ENCODE data around the gene INPP5D. TPM values are rescaled to one million over a fixed set of nuclear protein-coding genes. Genes with fewer than 3 reads are reported as not detected.

The INPP5D gene
- total and polyA plus RNA-seq, 4 donors: 7.6 to 26.1 (median 25.3) TPM

- Histone ChIP-seq H3K9me3 (ENCODE audit: control insufficient read depth in 4 of 4, insufficient read depth in 3 of 4, low read length in 3 of 4) (peaks cover 0 to under 1% (median 0%) of the 10 kb centered on the region in 4 donors), H3K4me3 (no peak overlapping the region), H3K36me3 (ENCODE audit: control insufficient read depth in 4 of 4, insufficient read depth in 4 of 4, low read length in 4 of 4) (no peaks in the 10 kb centered on the region), H3K27ac (ENCODE audit: low read depth in 1 of 2, low read length in 1 of 2) (no peak overlapping the region), H3K9ac (ENCODE audit: insufficient read depth in 1 of 2, low read length in 2 of 2) (no peak overlapping the region), H3K27me3 (ENCODE audit: control insufficient read depth in 3 of 3, insufficient read depth in 3 of 3, low read length in 2 of 3) (peaks cover 0 to 2% (median 0%) of the 10 kb centered on the region in 3 donors), H3K4me1 (ENCODE audit: control insufficient read depth in 5 of 5, insufficient read depth in 5 of 5, low read length in 5 of 5) (peaks cover 0 to 6% (median 0%) of the 10 kb centered on the region in 5 donors)
- no peak for ATAC-seq (ENCODE audit: insufficient read depth, low FRiP score)
- WGBS, 2 donors: 97% methylated on average over 5 of the region's 5 CpGs
- no peak for DNase-seq
- TF ChIP-seq CTCF (IDR thresholded peaks at IDR 0.05; ENCODE audit: control extremely low read depth, extremely low read depth): no peak
Observed at GRCh38 chr2:233111427-233111826, 51.3 kb downstream of the INPP5D start.

GRCh38 chr2:233112329-233112728, 52.2 kb downstream of the INPP5D start:
- no peaks in the 10 kb centered on the region for H3K9me3 ChIP-seq (ENCODE audit: control insufficient read depth in 4 of 4, insufficient read depth in 3 of 4, low read length in 3 of 4)
- no peak for DNase-seq
- H3K27ac ChIP-seq (ENCODE audit: low read depth in 1 of 2, low read length in 1 of 2): no peak overlapping the region
- peaks cover 0 to 2% (median 0%) of the 10 kb centered on the region in 3 donors for H3K27me3 ChIP-seq (ENCODE audit: control insufficient read depth in 3 of 3, insufficient read depth in 3 of 3, low read length in 2 of 3)
- ATAC-seq (ENCODE audit: insufficient read depth, low FRiP score): no peak
- H3K4me1 ChIP-seq (ENCODE audit: control insufficient read depth in 5 of 5, insufficient read depth in 5 of 5, low read length in 5 of 5): peaks cover 0 to 6% (median 0%) of the 10 kb centered on the region in 5 donors
- no peak for TF ChIP-seq CTCF (IDR thresholded peaks at IDR 0.05; ENCODE audit: control extremely low read depth, extremely low read depth)
- H3K36me3 ChIP-seq (ENCODE audit: control insufficient read depth in 4 of 4, insufficient read depth in 4 of 4, low read length in 4 of 4): peaks cover 0 to 2% (median 0%) of the 10 kb centered on the region in 4 donors
- H3K4me3 ChIP-seq: no peak overlapping the region
- no peak overlapping the region for H3K9ac ChIP-seq (ENCODE audit: insufficient read depth in 1 of 2, low read length in 2 of 2)
- 71 to 74% methylated on average over 4 of the region's 4 CpGs for WGBS, 2 donors

GRCh38 chr2:233112776-233113452, 52.8 kb downstream of the INPP5D start:
- H3K9me3 ChIP-seq (ENCODE audit: control insufficient read depth in 4 of 4, insufficient read depth in 3 of 4, low read length in 3 of 4): no peaks in the 10 kb centered on the region
- WGBS, 2 donors: 80 to 87% methylated on average over 6 of the region's 6 CpGs

More at GRCh38 chr2:233112776-233113452, 52.8 kb downstream of the INPP5D start:
- Histone ChIP-seq H3K36me3 (ENCODE audit: control insufficient read depth in 4 of 4, insufficient read depth in 4 of 4, low read length in 4 of 4) (peaks cover 0 to 2% (median 0%) of the 10 kb centered on the region in 4 donors), H3K4me3 (no peak overlapping the region), H3K9ac (ENCODE audit: insufficient read depth in 1 of 2, low read length in 2 of 2) (no peak overlapping the region), H3K4me1 (ENCODE audit: control insufficient read depth in 5 of 5, insufficient read depth in 5 of 5, low read length in 5 of 5) (peaks cover 0 to 3% (median 0%) of the 10 kb centered on the region in 5 donors), H3K27me3 (ENCODE audit: control insufficient read depth in 3 of 3, insufficient read depth in 3 of 3, low read length in 2 of 3) (peaks cover 0 to 2% (median 0%) of the 10 kb centered on the region in 3 donors), H3K27ac (ENCODE audit: low read depth in 1 of 2, low read length in 1 of 2) (no peak overlapping the region)
- no peak for TF ChIP-seq CTCF (IDR thresholded peaks at IDR 0.05; ENCODE audit: control extremely low read depth, extremely low read depth)
- DNase-seq (no peak), ATAC-seq (ENCODE audit: insufficient read depth, low FRiP score) (no peak)

Measured in lung (tissue), 12 donors.